Heart left ventricle (tissue), 16 donors: ENCODE measurements around the gene CCDC63. TPM values are rescaled to one million over a fixed set of nuclear protein-coding genes. Genes with fewer than 3 reads are reported as not detected.
A peak's percentile ranks its signal among the peaks of the same experiment; 100 is the strongest.

ENCODE experiments used
- ATAC-seq, 4 donors: fragments of 200-7000 bp; cut with Tn5 transposase; one replicate each; pipeline ENCODE4 v1.9.1; 2020 to 2022; ENCODE audit warnings: moderate library complexity in 4 of 4, mild to moderate bottlenecking in 3 of 4, moderate number of reproducible peaks in 1 of 4
- DNase-seq, 5 donors: peaks; one replicate each; pipeline ENCODE4 v3.0.0-alpha.2; 2020
- H3K27ac ChIP-seq, 12 donors: fragments of 200-600 bp; sonication (generic) in 4 of 12; one replicate each; pipeline versions ENCODE4 v1.5.0 to v1.8.0; 2016 to 2022; ENCODE audit warnings: mild to moderate bottlenecking in 2 of 12
- H3K27me3 ChIP-seq, 9 donors: fragments of 200-600 bp; sonication (generic) in 2 of 9; one replicate each; pipeline versions ENCODE4 v1.5.1 to v1.8.0; 2016 to 2022; ENCODE audit warnings: mild to moderate bottlenecking in 3 of 9
- H3K36me3 ChIP-seq, 9 donors: fragments of 200-600 bp; sonication (generic) in 2 of 9; one replicate each; pipeline versions ENCODE4 v1.5.0 to v1.8.0; 2018 to 2022; ENCODE audit warnings: mild to moderate bottlenecking in 2 of 9
- H3K4me1 ChIP-seq, 12 donors: fragments of 200-600 bp; sonication (generic) in 4 of 12; one replicate each; pipeline versions ENCODE4 v1.5.0 to v1.8.0; 2016 to 2022; ENCODE audit warnings: mild to moderate bottlenecking in 3 of 12
- H3K4me3 ChIP-seq, 12 donors: fragments of 200-600 bp; sonication (generic) in 4 of 12; one replicate each; pipeline versions ENCODE4 v1.5.0 to v1.8.0; 2017 to 2022; ENCODE audit warnings: mild to moderate bottlenecking in 9 of 12, moderate library complexity in 4 of 12
- H3K9me3 ChIP-seq, 12 donors: fragments of 200-600 bp; sonication (generic) in 4 of 12; one replicate each; pipeline versions ENCODE4 v1.5.0 to v1.8.0; 2016 to 2022; ENCODE audit warnings: mild to moderate bottlenecking in 1 of 12
- CTCF ChIP-seq, 12 donors: fragments of 200-600 bp; sonication (generic) in 4 of 12; IDR thresholded peaks; one replicate each; pipeline versions ENCODE4 v1.5.0 to v1.8.0; 2018 to 2022; ENCODE audit warnings: antibody characterized with exemption in 12 of 12, mild to moderate bottlenecking in 5 of 12
- POLR2A ChIP-seq, 2 donors: fragments of 450-650 bp; IDR thresholded peaks; one replicate each; pipeline ENCODE4 v1.6.1; 2017; ENCODE audit warnings: antibody characterized with exemption in 2 of 2, mild to moderate bottlenecking in 2 of 2, moderate library complexity in 2 of 2
- WGBS, 4 donors: extraction: QIAGEN DNeasy Blood & Tissue Kit in 2 of 4; methylation state at CpG; one replicate each; pipeline versions ENCODE4 v1.1.5 to v1.1.7; 2013 to 2018; 5-methylcytosine and 5-hydroxymethylcytosine counted together
- intact Hi-C, 10 donors: fragments of 100-400 bp; cut with DNase I; formaldehyde crosslinking; loops; one replicate each; pipeline versions ENCODE4 v1.11.1 to v1.14.2; 2022
- polyA plus RNA-seq, 2 donors: library from polyadenylated mRNA; stranded (reverse); fragments of 200-250 nt; gene quantifications; one replicate each; pipeline ENCODE4 v1.2.3, GENCODE V29; 2013
- total RNA-seq, 9 donors: library from RNA; depleted of rRNA in 2 of 9; stranded (reverse); fragments of >200 nt in 2 of 9; fragmentation: NEBNext Ultra II Directional in 3 of 9; extraction: Animal tissue kit (Norgen Biotek cat#: 25700) in 3 of 9; gene quantifications; one replicate each; pipeline versions ENCODE4 v1.1.0 to v1.2.4, GENCODE V29; 2016 to 2023
- donor health status: ischemic (EF 13 %, LVEDD 7.1; RV severe dilation, severe dysfunction).
- donor health status: healthy with polysubstance abuse.
- donor health status: DM: no; HTN: yes; CAD: no.
- donor health status: DM: no; HTN: no; CAD: no.
- donor health status: ischemic (EF 25% LVEDD 6.9; RV normal size, moderate dysfunction).
- donor health status: ischemic (EF 25% LVEDD 5.7; RV mildly dilated, moderate dysfunction).
- donor health status: healthy.
- donor health status: DM: yes; HTN: yes; CAD: no.
- donor health status: ischemic (EF 35%, LVEDD 5.7; RV mildly dilated, moderate dysfunction).
- donor health status: nonischemic (EF 11% LVEDD 7.7; RV severe dilation, severe dysfunction).
- donor health status: DM: yes; HTN: yes; CAD: no.
- donor health status: PGD.
- donor health status: ischemic (EF 29% LVEDD 5.4; RV normal size, mild dysfunction).
- donor health status: nonischemic (EF 23%, LVEDD 6.1; RV moderate dilation, normal function).

CCDC63 gene
- total and polyA plus RNA-seq, 11 donors = not detected

GRCh38 chr12:110885152-110885840 lies 38.5 kb downstream of the CCDC63 start:
- no peaks in the 10 kb centered on the region for H3K27me3 ChIP-seq
- 55 to 62% (median 58%) methylated on average over 6 of the region's 6 CpGs for WGBS, 4 donors
- H3K4me1 ChIP-seq = peaks cover 0 to 10% (median 0%) of the 10 kb centered on the region in 12 donors
- H3K27ac ChIP-seq = peak overlapping the region in 1 of 12 donors; percentile 11
- H3K9me3 ChIP-seq = no peaks in the 10 kb centered on the region
- DNase-seq (no peak), ATAC-seq (no peak)
- intact Hi-C loops = loop anchor here (5.0 to 10.0 kb wide), 17 partner anchors 38 to 433 kb away; partner anchors contain the start of genes TCTN1 (in 6 of the 10), ARPC3 (in 4 of the 10), PPP1CC (in 2 of the 10) and CCDC63 (in 1 of the 10)
- H3K4me3 ChIP-seq = no peak overlapping the region
- H3K36me3 ChIP-seq = no peaks in the 10 kb centered on the region
- TF ChIP-seq CTCF (IDR thresholded peaks at IDR 0.05) (no peak), POLR2A (IDR thresholded peaks at IDR 0.05) (no peak)

GRCh38 chr12:110888256-110888991 lies 41.6 kb downstream of the CCDC63 start:
- Histone ChIP-seq H3K27me3 (no peaks in the 10 kb centered on the region), H3K4me3 (peak overlapping the region in 5 of 12 donors; percentile 44 to 64 (median 61)), H3K9me3 (no peaks in the 10 kb centered on the region), H3K4me1 (peaks cover 0 to 11% (median 0%) of the 10 kb centered on the region in 12 donors), H3K27ac (peak overlapping the region in 2 of 12 donors; percentile 65 to 70), H3K36me3 (no peaks in the 10 kb centered on the region)
- intact Hi-C loops = loop anchor here (1.0 to 10.0 kb wide), 21 partner anchors 41 to 438 kb away; partner anchors contain the start of genes TCTN1 (in 6 of the 10), ARPC3 (in 5 of the 10), PPP1CC (in 2 of the 10) and CCDC63 (in 1 of the 10)
- TF ChIP-seq POLR2A (IDR thresholded peaks at IDR 0.05) (no peak), CTCF (IDR thresholded peaks at IDR 0.05) (peak in 4 of 12 donors; percentile 3 to 25 (median 14))
- 33 to 34% (median 34%) methylated on average over 5 of the region's 5 CpGs for WGBS, 4 donors
- no peak for DNase-seq
- ATAC-seq = peak in 1 of 4 donors; percentile 6

- no peak overlapping the region for H3K4me3 ChIP-seq
- peaks cover 0 to 4% (median 0%) of the 10 kb centered on the region in 12 donors for H3K9me3 ChIP-seq
- no peak for TF ChIP-seq CTCF (IDR thresholded peaks at IDR 0.05)
- no peak for TF ChIP-seq POLR2A (IDR thresholded peaks at IDR 0.05)
- intact Hi-C loops = loop anchor here (2.0 to 10.0 kb wide), 20 partner anchors 42 to 439 kb away; partner anchors contain the start of genes TCTN1 (in 6 of the 10), ARPC3 (in 5 of the 10), PPP1CC (in 2 of the 10) and CCDC63 (in 1 of the 10)
- WGBS, 4 donors = 86 to 90% (median 89%) methylated on average over 12 of the region's 12 CpGs
- peaks cover 0 to 13% (median under 1%) of the 10 kb centered on the region in 12 donors for H3K4me1 ChIP-seq
- ATAC-seq = no peak
- no peak for DNase-seq
- H3K27ac ChIP-seq = no peak overlapping the region
- no peaks in the 10 kb centered on the region for H3K36me3 ChIP-seq
- peaks cover 0 to 5% (median 0%) of the 10 kb centered on the region in 9 donors for H3K27me3 ChIP-seq
These were observed 42.6 kb downstream of the CCDC63 start for GRCh38 chr12:110889361-110889760.
